ENCODE results near the gene CPAMD8.

GRCh38 chr19:16957151-16957701 is 69.4 kb downstream of the CPAMD8 start:
- TF ChIP-seq POLR2A (IDR thresholded peaks at IDR 0.05; ENCODE audit: borderline replicate concordance, extremely low read depth, insufficient read depth, insufficient read length) (no peak), SRF (IDR thresholded peaks at IDR 0.05; ENCODE audit: low read depth) (no peak), CTCF (IDR thresholded peaks at IDR 0.05 in 2 of 3, conservative IDR thresholded peaks at IDR 0.05 in 1 of 3; ENCODE audit: borderline replicate concordance in 1 of 3, insufficient read depth in 1 of 3, low read depth in 2 of 3, low read length in 2 of 3) (no peak), EZH2phosphoT487 (IDR thresholded peaks at IDR 0.05; ENCODE audit: borderline replicate concordance) (no peak), EGR1 (IDR thresholded peaks at IDR 0.05; ENCODE audit: low read depth) (no peak)
